Liver (tissue), 9 donors: ENCODE measurements around the gene SAMD4A. TPM values are rescaled to one million over a fixed set of nuclear protein-coding genes. Genes with fewer than 3 reads are reported as not detected.

Experiments used
- DNase-seq: peaks from one replicate; pipeline ENCODE4 v3.0.0-alpha.2; 2017; ENCODE audit warnings: low spot score
- H3K27ac ChIP-seq, 2 donors: one replicate each; pipeline ENCODE4 v1.7.0; 2013; ENCODE audit warnings: inconsistent platforms in 2 of 2, low read length in 2 of 2, control low read depth in 1 of 2, low read depth in 1 of 2, mild to moderate bottlenecking in 1 of 2
- H3K27me3 ChIP-seq, 4 donors: one replicate each; pipeline versions ENCODE4 v1.6.1 to v1.7.0; 2013; ENCODE audit warnings: low read length in 3 of 4, inconsistent platforms in 1 of 4, mild to moderate bottlenecking in 1 of 4, moderate library complexity in 1 of 4; ENCODE audit not compliant: control insufficient read depth in 4 of 4, insufficient read depth in 4 of 4
- H3K36me3 ChIP-seq, 4 donors: one replicate each; pipeline versions ENCODE4 v1.6.1 to v1.7.0; 2013; ENCODE audit warnings: low read length in 3 of 4, mild to moderate bottlenecking in 3 of 4, low read depth in 1 of 4, moderate library complexity in 1 of 4; ENCODE audit not compliant: control insufficient read depth in 4 of 4, insufficient read depth in 3 of 4
- H3K4me1 ChIP-seq, 4 donors: one replicate each; pipeline versions ENCODE4 v1.6.1 to v1.7.0; 2013; ENCODE audit warnings: low read length in 3 of 4, mild to moderate bottlenecking in 3 of 4, moderate library complexity in 1 of 4; ENCODE audit not compliant: control insufficient read depth in 4 of 4, insufficient read depth in 4 of 4
- H3K4me3 ChIP-seq, 3 donors: one replicate each; pipeline versions ENCODE4 v1.6.1 to v1.7.0; 2013; ENCODE audit warnings: low read length in 3 of 3, control low read depth in 1 of 3, low read depth in 1 of 3, mild to moderate bottlenecking in 1 of 3
- H3K9ac ChIP-seq, 2 donors: one replicate each; pipeline ENCODE4 v1.7.0; 2013; ENCODE audit warnings: low read length in 2 of 2, mild to moderate bottlenecking in 2 of 2, moderate library complexity in 2 of 2, control low read depth in 1 of 2, low read depth in 1 of 2
- H3K9me3 ChIP-seq, 4 donors: one replicate each; pipeline versions ENCODE4 v1.6.1 to v1.7.0; 2013; ENCODE audit warnings: low read length in 3 of 4; ENCODE audit not compliant: control insufficient read depth in 4 of 4
- ATF3 ChIP-seq: IDR thresholded peaks from 2 replicates; pipeline ENCODE4 v1.6.1; 2016; ENCODE audit warnings: antibody characterized with exemption
- CTCF ChIP-seq: fragments of 150-350 bp; IDR thresholded peaks from 2 replicates; pipeline ENCODE4 v1.5.1; 2017; ENCODE audit warnings: improper control_type of control experiment, low read depth, low read length; ENCODE audit not compliant: missing input control
- EGR1 ChIP-seq, 2 donors: IDR thresholded peaks; 2 replicates each; pipeline ENCODE4 v1.6.1; 2016 to 2018; ENCODE audit warnings: antibody characterized with exemption in 2 of 2, low read depth in 2 of 2
- FOXA1 ChIP-seq: IDR thresholded peaks from 2 replicates; pipeline ENCODE4 v1.6.1; 2016; ENCODE audit warnings: antibody characterized with exemption
- FOXA2 ChIP-seq: IDR thresholded peaks from 2 replicates; pipeline ENCODE4 v1.6.1; 2016; ENCODE audit warnings: antibody characterized with exemption
- GABPA ChIP-seq, 2 donors: IDR thresholded peaks in 1 of 2; conservative IDR thresholded peaks in 1 of 2; 2 replicates each; pipeline ENCODE4 v1.6.1; 2016; ENCODE audit warnings: antibody characterized with exemption in 2 of 2, mild to moderate bottlenecking in 1 of 2, moderate library complexity in 1 of 2
- HNF4A ChIP-seq, 2 donors: conservative IDR thresholded peaks; 2 replicates each; pipeline ENCODE4 v1.6.1; 2016; ENCODE audit warnings: antibody characterized with exemption in 2 of 2, mild to moderate bottlenecking in 2 of 2
- HNF4G ChIP-seq: IDR thresholded peaks from 2 replicates; pipeline ENCODE4 v1.6.1; 2016; ENCODE audit warnings: antibody characterized with exemption
- JUND ChIP-seq, 2 donors: IDR thresholded peaks; 2 replicates each; pipeline ENCODE4 v1.6.1; 2016; ENCODE audit warnings: antibody characterized with exemption in 2 of 2
- MAX ChIP-seq: IDR thresholded peaks from 2 replicates; pipeline ENCODE4 v1.6.1; 2016; ENCODE audit warnings: antibody characterized with exemption
- NR2F2 ChIP-seq: IDR thresholded peaks from 2 replicates; pipeline ENCODE4 v1.6.1; 2016; ENCODE audit warnings: antibody characterized with exemption
- RAD21 ChIP-seq, 2 donors: IDR thresholded peaks; 2 replicates each; pipeline ENCODE4 v1.6.1; 2016; ENCODE audit warnings: antibody characterized with exemption in 2 of 2, mild to moderate bottlenecking in 2 of 2
- RXRA ChIP-seq, 2 donors: IDR thresholded peaks; 2 replicates each; pipeline ENCODE4 v1.6.1; 2017 to 2018; ENCODE audit warnings: antibody characterized with exemption in 2 of 2, mild to moderate bottlenecking in 1 of 2
- SP1 ChIP-seq: IDR thresholded peaks from 2 replicates; pipeline ENCODE4 v1.6.1; 2018; ENCODE audit warnings: antibody characterized with exemption, mild to moderate bottlenecking
- YY1 ChIP-seq: IDR thresholded peaks from 2 replicates; pipeline ENCODE4 v1.6.1; 2016; ENCODE audit warnings: antibody characterized with exemption, mild to moderate bottlenecking
- WGBS: extraction: QIAGEN DNeasy Blood & Tissue Kit; methylation state at CpG from one replicate; pipeline ENCODE4 v1.1.7; 2013; 5-methylcytosine and 5-hydroxymethylcytosine counted together
- polyA plus RNA-seq, 2 donors: library from polyadenylated mRNA; stranded (reverse) in 1 of 2; unstranded in 1 of 2; fragments of 200-250 nt in 1 of 2; fragments of >200 nt in 1 of 2; fragmentation: Nextera tagmentation in 1 of 2; extraction: Ambion mirVana in 1 of 2; gene quantifications; one replicate each; pipeline versions ENCODE4 v1.2.1 to v1.2.3, GENCODE V29; 2013 to 2015
- total RNA-seq, 2 donors: library from RNA; depleted of rRNA; stranded (reverse); fragments of >200 nt; gene quantifications; one replicate each; pipeline ENCODE4 v1.2.3, GENCODE V29; 2014
- TF ChIP-seq, protein P1 (sequence below): IDR thresholded peaks from 2 replicates; pipeline ENCODE4 v1.6.1; 2016; ENCODE audit warnings: antibody characterized with exemption
- donor health status: healthy.
- donor health status: healthy.
- donor health status: healthy.
- donor health status: healthy.
- donor health status: healthy.

SAMD4A gene
- total and polyA plus RNA-seq, 4 donors, result 4.3 to 17.8 (median 8.1) TPM

GRCh38 chr14:54725998-54726397, 159.1 kb downstream of the SAMD4A start (continued):
- TF ChIP-seq, protein P1, sequence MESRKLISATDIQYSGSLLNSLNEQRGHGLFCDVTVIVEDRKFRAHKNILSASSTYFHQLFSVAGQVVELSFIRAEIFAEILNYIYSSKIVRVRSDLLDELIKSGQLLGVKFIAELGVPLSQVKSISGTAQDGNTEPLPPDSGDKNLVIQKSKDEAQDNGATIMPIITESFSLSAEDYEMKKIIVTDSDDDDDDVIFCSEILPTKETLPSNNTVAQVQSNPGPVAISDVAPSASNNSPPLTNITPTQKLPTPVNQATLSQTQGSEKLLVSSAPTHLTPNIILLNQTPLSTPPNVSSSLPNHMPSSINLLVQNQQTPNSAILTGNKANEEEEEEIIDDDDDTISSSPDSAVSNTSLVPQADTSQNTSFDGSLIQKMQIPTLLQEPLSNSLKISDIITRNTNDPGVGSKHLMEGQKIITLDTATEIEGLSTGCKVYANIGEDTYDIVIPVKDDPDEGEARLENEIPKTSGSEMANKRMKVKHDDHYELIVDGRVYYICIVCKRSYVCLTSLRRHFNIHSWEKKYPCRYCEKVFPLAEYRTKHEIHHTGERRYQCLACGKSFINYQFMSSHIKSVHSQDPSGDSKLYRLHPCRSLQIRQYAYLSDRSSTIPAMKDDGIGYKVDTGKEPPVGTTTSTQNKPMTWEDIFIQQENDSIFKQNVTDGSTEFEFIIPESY, result no peak
- no peak for TF ChIP-seq MAX
- TF ChIP-seq HNF4A (conservative IDR thresholded peaks at IDR 0.05), result no peak
- no peak for TF ChIP-seq RXRA (IDR thresholded peaks at IDR 0.05)
- TF ChIP-seq HNF4G, result no peak
- no peak for TF ChIP-seq SP1
- TF ChIP-seq FOXA1, result no peak
- TF ChIP-seq YY1, result no peak
- no peak for TF ChIP-seq NR2F2
- TF ChIP-seq ATF3, result no peak

- WGBS, result 31% methylated on average over 7 of the region's 7 CpGs
- Histone ChIP-seq H3K4me3 (peak overlapping the region in 1 of 3 donors; percentile 12), H3K36me3 (no peaks in the 10 kb centered on the region), H3K27ac (peak overlapping the region; percentile 38 to 47), H3K9ac (no peak overlapping the region), H3K27me3 (no peaks in the 10 kb centered on the region), H3K9me3 (no peaks in the 10 kb centered on the region), H3K4me1 (peaks cover 4 to 41% (median 26%) of the 10 kb centered on the region in 4 donors)
- no peak for DNase-seq
- TF ChIP-seq HNF4A (conservative IDR thresholded peaks at IDR 0.05) (peak in 1 of 2 donors; percentile 37), RXRA (IDR thresholded peaks at IDR 0.05) (peak in 1 of 2 donors; percentile 28), EGR1 (IDR thresholded peaks at IDR 0.05; ENCODE audit: low read depth in 2 of 2) (no peak), SP1 (no peak), ATF3 (no peak), JUND (IDR thresholded peaks at IDR 0.05) (no peak)
Measured at GRCh38 chr14:54727929-54728328, 161.0 kb downstream of the SAMD4A start.

- Histone ChIP-seq H3K4me1 (peaks cover 4 to 36% (median 23%) of the 10 kb centered on the region in 4 donors), H3K27ac (no peak overlapping the region), H3K36me3 (no peaks in the 10 kb centered on the region), H3K9ac (no peak overlapping the region), H3K27me3 (no peaks in the 10 kb centered on the region), H3K4me3 (no peak overlapping the region), H3K9me3 (no peaks in the 10 kb centered on the region)
- TF ChIP-seq RXRA (IDR thresholded peaks at IDR 0.05) (no peak), FOXA1 (no peak), GABPA (IDR thresholded peaks at IDR 0.05 in 1 of 2, conservative IDR thresholded peaks at IDR 0.05 in 1 of 2) (no peak), HNF4G (no peak), MAX (no peak), EGR1 (IDR thresholded peaks at IDR 0.05; ENCODE audit: low read depth in 2 of 2) (no peak), RAD21 (IDR thresholded peaks at IDR 0.05) (no peak), CTCF (no peak), FOXA2 (no peak), ATF3 (no peak)
- TF ChIP-seq, protein P1, result no peak
- WGBS, result 93% methylated on average over 9 of the region's 9 CpGs
- DNase-seq, result no peak
Measured at GRCh38 chr14:54728700-54729527, 162.0 kb downstream of the SAMD4A start.
